ENCODE measurements around the gene KHNYN. TPM values are rescaled to one million over a fixed set of nuclear protein-coding genes. Genes with fewer than 3 reads are reported as not detected.
A peak's percentile ranks its signal among the peaks of the same experiment; 100 is the strongest.

Gene KHNYN
- total RNA-seq, 1 experiment from 2014 or later: 31.1 TPM

- in situ Hi-C loops (cut with HindIII; ENCODE audit: low pct_unique_long_range_greater_than_20kb, low sequenced_read_pairs): no loop called here
- no peak for DNase-seq (ENCODE audit: low read depth)
Observed at GRCh38 chr14:24416254-24416931, 13.4 kb upstream of the KHNYN start.

GRCh38 chr14:24416932-24417619 is 12.7 kb upstream of the KHNYN start:
- in situ Hi-C loops (cut with HindIII; ENCODE audit: low pct_unique_long_range_greater_than_20kb, low sequenced_read_pairs): no loop called here
- no peak for DNase-seq (ENCODE audit: low read depth)

- DNase-seq (ENCODE audit: low read depth): no peak
- in situ Hi-C loops (cut with HindIII; ENCODE audit: low pct_unique_long_range_greater_than_20kb, low sequenced_read_pairs): no loop called here
Observed at GRCh38 chr14:24417832-24418491, 11.8 kb upstream of the KHNYN start.

- in situ Hi-C loops (cut with HindIII; ENCODE audit: low pct_unique_long_range_greater_than_20kb, low sequenced_read_pairs): no loop called here
- DNase-seq (ENCODE audit: low read depth): no peak
Observed at GRCh38 chr14:24418492-24418873, 11.3 kb upstream of the KHNYN start.

- in situ Hi-C loops (cut with HindIII; ENCODE audit: low pct_unique_long_range_greater_than_20kb, low sequenced_read_pairs): no loop called here
- DNase-seq (ENCODE audit: low read depth): no peak
Observed at GRCh38 chr14:24422261-24422660, 7.5 kb upstream of the KHNYN start.

- in situ Hi-C loops (cut with HindIII; ENCODE audit: low pct_unique_long_range_greater_than_20kb, low sequenced_read_pairs): no loop called here
- no peak for DNase-seq (ENCODE audit: low read depth)
Observed at GRCh38 chr14:24422694-24423601, 6.8 kb upstream of the KHNYN start.

- in situ Hi-C loops (cut with HindIII; ENCODE audit: low pct_unique_long_range_greater_than_20kb, low sequenced_read_pairs): no loop called here
- DNase-seq (ENCODE audit: low read depth): no peak
Observed at GRCh38 chr14:24425704-24426103, 4.0 kb upstream of the KHNYN start.

- in situ Hi-C loops (cut with HindIII; ENCODE audit: low pct_unique_long_range_greater_than_20kb, low sequenced_read_pairs): no loop called here
- no peak for DNase-seq (ENCODE audit: low read depth)
Observed at GRCh38 chr14:24426150-24426911, 3.4 kb upstream of the KHNYN start.

GRCh38 chr14:24426912-24427536 is 2.7 kb upstream of the KHNYN start:
- DNase-seq (ENCODE audit: low read depth): no peak
- in situ Hi-C loops (cut with HindIII; ENCODE audit: low pct_unique_long_range_greater_than_20kb, low sequenced_read_pairs): no loop called here

- in situ Hi-C loops (cut with HindIII; ENCODE audit: low pct_unique_long_range_greater_than_20kb, low sequenced_read_pairs): no loop called here
- no peak for DNase-seq (ENCODE audit: low read depth)
Observed at GRCh38 chr14:24427537-24428508, 1.9 kb upstream of the KHNYN start.

- DNase-seq (ENCODE audit: low read depth): no peak
- in situ Hi-C loops (cut with HindIII; ENCODE audit: low pct_unique_long_range_greater_than_20kb, low sequenced_read_pairs): no loop called here
Observed at GRCh38 chr14:24428628-24429394, 943 bp upstream of the KHNYN start.

GRCh38 chr14:24430143-24430681 is 458 bp downstream of the KHNYN start:
- in situ Hi-C loops (cut with HindIII; ENCODE audit: low pct_unique_long_range_greater_than_20kb, low sequenced_read_pairs): loop anchor here (10.0 kb wide), 1 partner anchor 95 kb away; the partner anchor contains the start of genes ADCY4 and RIPK3
- peak; percentile 77 for DNase-seq (ENCODE audit: low read depth)

- peak; percentile 51 for DNase-seq (ENCODE audit: low read depth)
- in situ Hi-C loops (cut with HindIII; ENCODE audit: low pct_unique_long_range_greater_than_20kb, low sequenced_read_pairs): loop anchor here (10.0 kb wide), 1 partner anchor 96 kb away; the partner anchor contains the start of genes ADCY4 and RIPK3
Observed at GRCh38 chr14:24430682-24431568, 1.2 kb downstream of the KHNYN start.

- in situ Hi-C loops (cut with HindIII; ENCODE audit: low pct_unique_long_range_greater_than_20kb, low sequenced_read_pairs): loop anchor here (10.0 kb wide), 1 partner anchor 97 kb away; the partner anchor contains the start of genes ADCY4 and RIPK3
- peak; percentile 66 for DNase-seq (ENCODE audit: low read depth)
Observed at GRCh38 chr14:24431569-24432258, 2.0 kb downstream of the KHNYN start.

Measured in Caki2 (cell line).